ENCODE data around the gene PUM2. TPM values are rescaled to one million over a fixed set of nuclear protein-coding genes. Genes with fewer than 3 reads are reported as not detected.

PUM2 gene
- total and polyA plus RNA-seq, 2 of the 13 experiments (the other 11 are each of a cell fraction or from before 2014, with no cell fraction given) = 69.6 to 69.8 TPM

DNA sequence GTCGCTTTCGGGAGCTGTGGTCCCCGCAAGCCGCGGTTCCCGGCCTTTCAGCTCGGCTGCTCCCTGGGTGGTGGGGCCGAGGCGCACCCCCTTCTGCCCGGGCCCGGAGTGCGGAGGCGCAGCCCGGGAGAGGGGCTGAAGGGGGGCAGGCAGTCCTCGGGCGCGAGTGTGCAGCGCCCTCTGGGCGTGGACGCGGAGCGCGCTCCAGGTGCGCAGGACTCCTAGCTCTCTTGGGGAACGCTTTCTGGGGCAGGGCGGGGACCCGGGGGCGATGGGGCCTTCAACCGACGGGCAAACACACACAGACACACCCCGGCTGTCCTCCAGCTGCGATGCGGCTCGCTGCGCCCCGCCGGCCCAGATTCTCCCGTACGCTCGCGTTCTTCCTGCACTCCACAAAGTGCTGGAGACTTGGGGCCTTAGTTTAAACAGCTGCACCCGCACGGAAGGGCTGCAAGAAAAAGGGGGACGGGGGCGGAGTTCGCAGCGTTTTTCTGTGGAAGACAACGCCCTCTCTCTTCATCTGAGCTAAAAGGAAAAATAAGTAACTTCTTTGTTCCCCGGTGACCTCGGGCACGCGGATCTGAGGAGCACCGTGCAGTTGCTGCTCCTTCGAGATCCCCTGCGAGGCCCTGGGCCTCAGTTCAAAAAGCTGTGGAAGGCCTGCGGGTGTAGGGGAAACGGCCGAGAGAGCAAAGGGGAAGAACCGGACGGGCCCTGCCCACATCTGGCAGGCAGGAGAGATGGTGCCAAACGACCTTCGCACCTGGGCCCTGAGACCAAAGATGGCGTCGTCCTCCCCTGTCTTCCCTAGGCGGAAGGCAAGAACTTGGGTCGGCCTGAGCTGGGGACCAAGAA is 125.1 kb downstream of the PUM2 start (continued):
- TF ChIP-seq SPEN (CRISPR knock-in tag; IDR thresholded peaks at IDR 0.05; ENCODE audit: low read depth) (peak; percentile 62; the same call in 1 of the 2 replicates), HOXA7 (CRISPR knock-in tag; IDR thresholded peaks at IDR 0.05) (no peak), ZC3H13 (CRISPR knock-in tag; IDR thresholded peaks at IDR 0.05) (peak; percentile 76; the same call in 1 of the 2 replicates), ZNF605 (CRISPR knock-in tag; IDR thresholded peaks at IDR 0.05) (peak; percentile 84), ZBTB7A (CRISPR knock-in tag; IDR thresholded peaks at IDR 0.05) (peak; percentile 95), AKAP8 (CRISPR knock-in tag; IDR thresholded peaks at IDR 0.05) (peak; percentile 84), ZFP82 (CRISPR knock-in tag; IDR thresholded peaks at IDR 0.05; ENCODE audit: borderline replicate concordance) (no peak), ZNF446 (CRISPR knock-in tag; IDR thresholded peaks at IDR 0.05) (peak; percentile 24; the same call in 1 of the 2 replicates), ZNF235 (CRISPR knock-in tag; IDR thresholded peaks at IDR 0.05; ENCODE audit: borderline replicate concordance) (peak; percentile 46; the same call in 1 of the 2 replicates), ATF7-NPFF (CRISPR knock-in tag; IDR thresholded peaks at IDR 0.05; ENCODE audit: low read depth) (peak; percentile 61; the same call in 1 of the 2 replicates), JUND (CRISPR knock-in tag; IDR thresholded peaks at IDR 0.05) (0 out of 2 replicates have a peak, but pooled peaks have one; percentile 22), ZKSCAN5 (CRISPR knock-in tag; IDR thresholded peaks at IDR 0.05) (no peak)
- TF ChIP-seq, protein P1, sequence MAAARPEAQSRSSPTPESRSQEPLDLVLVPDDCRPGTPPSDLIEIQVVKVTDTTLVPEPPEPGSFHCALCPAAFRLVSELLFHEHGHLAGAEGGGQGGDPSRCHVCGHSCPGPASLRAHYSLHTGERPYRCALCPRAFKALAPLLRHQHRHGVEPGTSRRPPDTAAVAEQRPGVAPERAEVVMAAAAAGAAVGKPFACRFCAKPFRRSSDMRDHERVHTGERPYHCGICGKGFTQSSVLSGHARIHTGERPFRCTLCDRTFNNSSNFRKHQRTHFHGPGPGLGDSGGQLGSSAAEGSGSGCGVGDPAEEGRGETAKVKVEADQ (CRISPR knock-in tag; IDR thresholded peaks at IDR 0.05; ENCODE audit: borderline replicate concordance) = peak; percentile 66; the same call in 1 of the 2 replicates
- TF ChIP-seq, protein P2, sequence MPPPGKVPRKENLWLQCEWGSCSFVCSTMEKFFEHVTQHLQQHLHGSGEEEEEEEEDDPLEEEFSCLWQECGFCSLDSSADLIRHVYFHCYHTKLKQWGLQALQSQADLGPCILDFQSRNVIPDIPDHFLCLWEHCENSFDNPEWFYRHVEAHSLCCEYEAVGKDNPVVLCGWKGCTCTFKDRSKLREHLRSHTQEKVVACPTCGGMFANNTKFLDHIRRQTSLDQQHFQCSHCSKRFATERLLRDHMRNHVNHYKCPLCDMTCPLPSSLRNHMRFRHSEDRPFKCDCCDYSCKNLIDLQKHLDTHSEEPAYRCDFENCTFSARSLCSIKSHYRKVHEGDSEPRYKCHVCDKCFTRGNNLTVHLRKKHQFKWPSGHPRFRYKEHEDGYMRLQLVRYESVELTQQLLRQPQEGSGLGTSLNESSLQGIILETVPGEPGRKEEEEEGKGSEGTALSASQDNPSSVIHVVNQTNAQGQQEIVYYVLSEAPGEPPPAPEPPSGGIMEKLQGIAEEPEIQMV (CRISPR knock-in tag; IDR thresholded peaks at IDR 0.05; ENCODE audit: low read depth) = no peak; the same call in 1 of the 2 replicates
- TF ChIP-seq, protein P3, sequence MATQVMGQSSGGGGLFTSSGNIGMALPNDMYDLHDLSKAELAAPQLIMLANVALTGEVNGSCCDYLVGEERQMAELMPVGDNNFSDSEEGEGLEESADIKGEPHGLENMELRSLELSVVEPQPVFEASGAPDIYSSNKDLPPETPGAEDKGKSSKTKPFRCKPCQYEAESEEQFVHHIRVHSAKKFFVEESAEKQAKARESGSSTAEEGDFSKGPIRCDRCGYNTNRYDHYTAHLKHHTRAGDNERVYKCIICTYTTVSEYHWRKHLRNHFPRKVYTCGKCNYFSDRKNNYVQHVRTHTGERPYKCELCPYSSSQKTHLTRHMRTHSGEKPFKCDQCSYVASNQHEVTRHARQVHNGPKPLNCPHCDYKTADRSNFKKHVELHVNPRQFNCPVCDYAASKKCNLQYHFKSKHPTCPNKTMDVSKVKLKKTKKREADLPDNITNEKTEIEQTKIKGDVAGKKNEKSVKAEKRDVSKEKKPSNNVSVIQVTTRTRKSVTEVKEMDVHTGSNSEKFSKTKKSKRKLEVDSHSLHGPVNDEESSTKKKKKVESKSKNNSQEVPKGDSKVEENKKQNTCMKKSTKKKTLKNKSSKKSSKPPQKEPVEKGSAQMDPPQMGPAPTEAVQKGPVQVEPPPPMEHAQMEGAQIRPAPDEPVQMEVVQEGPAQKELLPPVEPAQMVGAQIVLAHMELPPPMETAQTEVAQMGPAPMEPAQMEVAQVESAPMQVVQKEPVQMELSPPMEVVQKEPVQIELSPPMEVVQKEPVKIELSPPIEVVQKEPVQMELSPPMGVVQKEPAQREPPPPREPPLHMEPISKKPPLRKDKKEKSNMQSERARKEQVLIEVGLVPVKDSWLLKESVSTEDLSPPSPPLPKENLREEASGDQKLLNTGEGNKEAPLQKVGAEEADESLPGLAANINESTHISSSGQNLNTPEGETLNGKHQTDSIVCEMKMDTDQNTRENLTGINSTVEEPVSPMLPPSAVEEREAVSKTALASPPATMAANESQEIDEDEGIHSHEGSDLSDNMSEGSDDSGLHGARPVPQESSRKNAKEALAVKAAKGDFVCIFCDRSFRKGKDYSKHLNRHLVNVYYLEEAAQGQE (IDR thresholded peaks at IDR 0.05; ENCODE audit: borderline replicate concordance in 1 of 2, low read depth in 1 of 2, low read length in 2 of 2) = no peak
- TF ChIP-seq, protein P4, sequence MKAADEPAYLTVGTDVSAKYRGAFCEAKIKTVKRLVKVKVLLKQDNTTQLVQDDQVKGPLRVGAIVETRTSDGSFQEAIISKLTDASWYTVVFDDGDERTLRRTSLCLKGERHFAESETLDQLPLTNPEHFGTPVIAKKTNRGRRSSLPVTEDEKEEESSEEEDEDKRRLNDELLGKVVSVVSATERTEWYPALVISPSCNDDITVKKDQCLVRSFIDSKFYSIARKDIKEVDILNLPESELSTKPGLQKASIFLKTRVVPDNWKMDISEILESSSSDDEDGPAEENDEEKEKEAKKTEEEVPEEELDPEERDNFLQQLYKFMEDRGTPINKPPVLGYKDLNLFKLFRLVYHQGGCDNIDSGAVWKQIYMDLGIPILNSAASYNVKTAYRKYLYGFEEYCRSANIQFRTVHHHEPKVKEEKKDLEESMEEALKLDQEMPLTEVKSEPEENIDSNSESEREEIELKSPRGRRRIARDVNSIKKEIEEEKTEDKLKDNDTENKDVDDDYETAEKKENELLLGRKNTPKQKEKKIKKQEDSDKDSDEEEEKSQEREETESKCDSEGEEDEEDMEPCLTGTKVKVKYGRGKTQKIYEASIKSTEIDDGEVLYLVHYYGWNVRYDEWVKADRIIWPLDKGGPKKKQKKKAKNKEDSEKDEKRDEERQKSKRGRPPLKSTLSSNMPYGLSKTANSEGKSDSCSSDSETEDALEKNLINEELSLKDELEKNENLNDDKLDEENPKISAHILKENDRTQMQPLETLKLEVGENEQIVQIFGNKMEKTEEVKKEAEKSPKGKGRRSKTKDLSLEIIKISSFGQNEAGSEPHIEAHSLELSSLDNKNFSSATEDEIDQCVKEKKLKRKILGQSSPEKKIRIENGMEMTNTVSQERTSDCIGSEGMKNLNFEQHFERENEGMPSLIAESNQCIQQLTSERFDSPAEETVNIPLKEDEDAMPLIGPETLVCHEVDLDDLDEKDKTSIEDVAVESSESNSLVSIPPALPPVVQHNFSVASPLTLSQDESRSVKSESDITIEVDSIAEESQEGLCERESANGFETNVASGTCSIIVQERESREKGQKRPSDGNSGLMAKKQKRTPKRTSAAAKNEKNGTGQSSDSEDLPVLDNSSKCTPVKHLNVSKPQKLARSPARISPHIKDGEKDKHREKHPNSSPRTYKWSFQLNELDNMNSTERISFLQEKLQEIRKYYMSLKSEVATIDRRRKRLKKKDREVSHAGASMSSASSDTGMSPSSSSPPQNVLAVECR (CRISPR knock-in tag; IDR thresholded peaks at IDR 0.05; ENCODE audit: borderline replicate concordance) = peak; percentile 82
- TF ChIP-seq, protein P5, sequence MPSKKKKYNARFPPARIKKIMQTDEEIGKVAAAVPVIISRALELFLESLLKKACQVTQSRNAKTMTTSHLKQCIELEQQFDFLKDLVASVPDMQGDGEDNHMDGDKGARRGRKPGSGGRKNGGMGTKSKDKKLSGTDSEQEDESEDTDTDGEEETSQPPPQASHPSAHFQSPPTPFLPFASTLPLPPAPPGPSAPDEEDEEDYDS (CRISPR knock-in tag; IDR thresholded peaks at IDR 0.05) = peak; percentile 11; the same call in 1 of the 2 replicates
